GM21528 (cell line): ENCODE measurements around the gene LMOD1.
A peak's percentile ranks its signal among the peaks of the same experiment; 100 is the strongest.
"Not testable (repeated sequence)": the region's sequence is repeated elsewhere in the genome, so short reads cannot be mapped to it uniquely, and the experiment has no call there.

ENCODE experiments used
- ATAC-seq: cut with Tn5 transposase; IDR thresholded peaks from one replicate; pipeline ENCODE4 v1.9.1; 2021; ENCODE audit warnings: mild to moderate bottlenecking, moderate library complexity; ENCODE audit not compliant: unreplicated experiment, low FRiP score

Gene LMOD1

DNA sequence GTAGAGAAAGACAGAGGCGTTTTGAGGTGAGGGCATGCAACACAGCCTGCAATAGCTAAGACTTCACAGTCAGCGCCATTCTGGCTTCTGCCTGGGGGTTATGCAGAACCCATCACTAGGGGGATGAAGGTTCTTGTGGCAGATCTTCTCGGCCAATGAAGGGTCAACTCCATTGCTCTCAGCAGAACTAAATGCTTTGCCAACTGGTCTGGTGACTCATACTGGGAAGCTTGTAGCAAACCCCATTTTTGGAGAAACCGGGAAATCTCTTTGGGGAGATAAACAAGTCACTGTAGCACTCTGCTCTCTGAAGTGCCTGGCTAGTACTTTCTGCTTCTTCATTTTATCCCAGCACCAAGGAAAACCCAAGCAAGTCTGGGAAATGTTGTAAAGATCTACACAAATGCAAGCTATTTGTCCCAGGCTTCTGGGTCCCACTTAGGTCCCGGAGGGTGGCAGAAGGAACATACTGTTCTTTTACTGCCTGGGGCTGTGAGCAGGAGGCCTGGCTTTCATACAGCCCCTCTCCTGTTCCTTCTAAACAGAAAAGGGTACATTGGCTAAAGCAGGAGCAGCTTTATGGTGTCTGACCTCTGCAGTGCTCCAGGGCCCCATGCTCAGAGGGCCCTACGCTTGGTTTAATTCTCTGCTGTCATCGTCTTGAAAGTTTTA, 28.9 kb downstream of the LMOD1 start:
- no peak for ATAC-seq

DNA sequence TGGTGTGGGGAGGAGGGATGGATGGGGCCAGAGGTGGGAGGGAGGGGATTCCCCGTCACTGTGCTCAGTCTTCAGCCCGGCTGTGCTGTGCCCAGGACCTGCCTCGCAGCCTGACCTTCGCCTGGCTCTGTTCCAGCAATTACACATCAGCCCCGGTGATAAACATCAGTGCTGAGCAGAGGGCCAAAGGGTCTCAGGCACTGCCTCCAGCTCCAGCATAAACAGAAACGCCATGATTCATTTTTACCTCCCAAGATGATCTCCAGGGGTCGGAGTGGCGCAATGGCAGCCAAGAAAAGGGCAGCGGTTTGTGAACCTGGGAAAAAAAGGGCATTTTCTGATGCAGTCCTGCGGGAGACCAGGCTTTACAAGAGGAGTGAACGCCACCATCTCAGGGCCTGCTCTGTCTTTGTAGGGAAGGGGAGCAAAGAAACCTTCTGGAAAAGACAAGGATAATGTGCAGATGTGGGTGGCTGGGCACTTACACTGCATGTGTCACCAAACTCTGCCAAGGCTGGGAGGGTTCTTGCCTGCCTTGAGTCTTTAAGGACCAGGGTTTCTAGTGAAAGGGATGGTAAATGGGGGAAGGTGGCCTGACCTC, 29.6 kb downstream of the LMOD1 start:
- no peak for ATAC-seq

DNA sequence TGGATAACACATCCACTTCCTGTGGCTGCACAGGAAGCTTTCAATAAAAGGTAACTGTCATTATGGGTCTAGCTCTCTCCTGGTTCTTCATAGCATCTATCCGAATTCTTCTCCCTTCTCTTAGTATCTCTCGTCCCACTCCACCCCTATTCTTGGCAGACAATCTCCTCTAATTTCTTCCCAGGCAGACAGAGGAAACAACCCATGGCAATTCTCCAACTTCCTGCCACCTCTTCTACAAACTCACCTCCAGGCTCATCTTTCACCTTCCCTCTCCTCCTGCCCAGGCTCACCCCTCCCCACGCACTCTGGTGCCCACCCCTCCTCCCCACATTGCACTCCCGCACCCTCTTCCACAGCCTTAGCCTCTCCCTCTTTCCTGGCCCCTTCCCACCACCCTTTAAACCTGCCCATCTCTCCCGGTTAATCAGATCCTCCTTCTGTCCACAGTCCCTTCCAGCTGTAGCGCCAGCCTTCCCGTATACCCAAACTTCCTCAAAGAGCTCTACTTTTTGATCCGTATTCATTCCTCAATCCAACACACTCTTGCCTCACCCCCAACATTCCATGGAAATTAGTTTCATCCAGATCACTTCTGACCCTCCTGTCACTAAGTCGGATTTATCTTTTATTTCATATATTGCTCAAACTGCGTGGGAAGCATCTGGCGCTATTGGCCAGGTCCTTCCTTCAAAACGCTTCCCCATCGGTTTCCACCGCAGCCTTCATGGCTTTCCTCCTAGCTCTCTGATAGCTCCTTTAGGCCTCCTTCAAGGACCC, 31.7 kb downstream of the LMOD1 start:
- ATAC-seq = no peak

DNA sequence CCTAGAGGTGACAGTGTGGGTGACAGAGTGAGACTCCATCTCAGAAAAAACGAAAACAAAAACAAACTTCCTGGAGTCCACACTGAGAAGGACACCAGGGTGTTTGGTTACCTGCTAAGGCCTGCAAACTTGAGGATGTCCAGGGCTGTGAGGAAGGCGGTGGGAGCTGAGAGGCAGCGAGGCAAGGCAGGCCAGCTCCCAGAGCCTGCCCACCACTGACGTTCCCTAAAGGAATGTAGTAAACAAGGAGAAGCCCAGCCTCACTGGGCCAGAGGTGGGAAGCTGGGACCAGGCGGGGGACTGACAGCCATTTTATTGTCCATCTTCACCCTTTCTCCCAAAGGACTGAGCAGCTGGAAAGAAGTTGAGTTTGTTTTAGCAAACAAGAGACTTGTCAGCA, 33.5 kb downstream of the LMOD1 start:
- ATAC-seq = no peak

DNA sequence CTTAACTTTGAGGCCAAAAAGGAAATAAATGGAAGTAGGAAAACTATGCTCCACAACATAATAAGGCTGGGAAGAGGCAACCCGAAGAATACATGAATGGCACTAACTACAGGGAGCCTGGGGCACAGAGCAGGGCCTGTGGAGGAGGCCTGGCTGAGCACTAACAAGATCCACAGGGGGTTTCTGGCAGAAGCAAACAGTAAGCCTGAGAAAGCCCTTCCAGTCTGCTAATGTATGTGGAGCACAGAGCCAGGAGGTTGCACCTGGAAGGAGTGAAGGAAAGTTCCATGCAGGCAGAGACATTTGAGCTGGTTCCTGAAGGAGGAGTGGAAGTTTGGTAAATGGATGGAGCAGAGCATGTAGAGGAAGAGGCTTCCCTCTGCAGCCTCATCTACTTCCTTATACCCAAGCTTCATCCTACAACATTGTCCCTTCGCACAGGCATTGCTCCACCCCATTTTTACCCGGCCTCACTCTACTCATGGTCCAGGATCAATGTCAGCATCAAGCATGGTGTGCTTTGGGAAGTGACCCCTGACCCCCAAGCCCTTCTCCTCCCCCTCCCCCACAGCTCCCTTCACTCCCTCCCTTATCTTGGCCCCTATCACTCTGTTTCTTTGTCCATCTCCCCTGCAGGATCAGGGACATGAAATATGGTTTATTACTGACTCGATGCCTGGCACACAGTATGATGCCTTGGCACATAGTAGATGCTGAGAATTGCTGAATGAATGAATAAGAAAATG, 34.3 kb downstream of the LMOD1 start:
- no peak for ATAC-seq

DNA sequence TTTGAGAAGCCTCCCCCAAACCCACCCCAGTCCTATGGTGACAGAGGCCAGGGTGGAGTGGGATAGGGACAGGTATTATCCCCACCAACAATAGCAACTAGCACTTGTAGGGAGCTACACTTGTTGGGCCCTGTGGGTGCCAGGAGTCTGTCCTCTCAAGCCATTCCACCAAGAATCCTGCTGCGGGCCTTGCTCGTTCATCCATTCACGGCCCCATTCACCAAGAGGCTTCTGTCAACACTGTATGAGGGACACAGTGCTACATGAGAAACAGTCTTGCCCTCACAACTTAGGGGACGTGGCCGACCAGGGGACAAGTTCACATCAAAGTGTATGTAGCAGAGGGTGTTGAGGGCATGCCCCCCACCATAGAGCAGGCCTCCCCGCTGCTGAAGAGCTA, 38.7 kb downstream of the LMOD1 start:
- no peak for ATAC-seq

DNA sequence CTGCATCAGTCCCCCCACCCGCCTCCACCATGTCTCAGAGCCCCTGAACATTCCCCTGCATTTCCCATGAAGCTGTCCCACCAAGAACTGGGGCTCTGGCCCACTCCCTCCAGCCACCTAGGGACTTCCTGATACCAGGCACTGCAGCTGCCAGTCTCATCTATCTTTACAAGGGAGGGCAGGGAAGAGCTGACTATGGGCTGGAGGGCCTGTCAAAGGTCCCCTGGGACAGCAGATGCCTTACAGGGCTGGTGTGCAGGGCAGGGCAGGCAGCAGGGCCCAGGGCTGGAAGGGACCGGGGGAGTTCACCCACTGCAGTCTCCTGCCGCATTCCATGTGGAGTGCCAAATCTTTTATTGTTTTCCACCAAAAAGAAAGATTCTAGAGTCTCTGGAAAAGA, 40.0 kb downstream of the LMOD1 start:
- ATAC-seq = no peak

DNA sequence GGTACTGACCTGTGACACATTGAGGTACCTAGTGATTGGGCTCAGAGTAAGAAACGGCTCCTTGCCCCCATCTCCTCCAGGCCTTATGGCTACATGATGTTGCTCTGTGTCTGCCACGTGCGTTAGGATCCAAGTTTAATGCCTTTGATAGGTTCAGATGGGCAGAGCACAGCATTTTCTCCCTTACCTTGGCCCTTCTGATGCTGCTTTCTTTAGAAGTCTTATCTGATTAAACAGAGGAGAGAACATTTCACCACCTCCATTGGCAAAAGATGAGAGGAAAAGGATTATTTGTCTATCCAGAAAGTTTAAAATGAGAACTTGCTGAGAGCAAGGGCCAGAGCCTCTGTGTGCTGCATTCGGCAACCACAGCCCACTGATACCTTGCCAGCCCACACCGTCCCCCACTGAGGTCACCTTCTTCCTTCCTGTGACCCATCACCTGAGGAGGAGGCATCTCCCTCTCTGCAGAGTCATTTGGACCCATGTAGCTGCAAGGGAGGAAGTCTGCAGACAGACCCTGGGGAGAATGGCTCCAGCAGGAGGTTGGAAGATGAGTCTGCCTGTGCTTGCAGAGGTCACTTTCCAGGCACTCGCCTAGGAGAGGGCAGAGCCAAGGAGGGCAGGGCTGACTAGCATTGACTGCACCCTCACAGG, 41.0 kb downstream of the LMOD1 start:
- ATAC-seq = no peak

DNA sequence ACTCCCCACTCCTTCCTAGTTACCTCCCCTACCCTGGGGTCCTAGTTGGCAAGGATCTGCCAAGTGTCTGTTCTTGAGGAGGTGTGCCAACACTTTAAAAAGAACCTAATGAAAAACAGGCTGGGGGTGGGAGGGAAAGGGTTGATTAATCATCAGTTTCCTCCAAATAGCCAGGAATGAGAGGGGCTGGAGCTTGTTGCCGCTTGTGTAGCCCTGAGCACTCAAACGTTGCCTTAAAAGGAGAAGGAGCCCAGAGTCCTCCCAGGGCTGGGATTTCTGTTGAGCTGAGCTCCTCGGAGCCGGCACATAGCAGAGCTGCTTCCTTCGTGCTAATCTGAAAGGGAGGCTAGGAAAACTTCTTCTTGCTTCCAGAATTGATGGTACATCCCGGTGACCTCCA, 41.8 kb downstream of the LMOD1 start:
- ATAC-seq = no peak

DNA sequence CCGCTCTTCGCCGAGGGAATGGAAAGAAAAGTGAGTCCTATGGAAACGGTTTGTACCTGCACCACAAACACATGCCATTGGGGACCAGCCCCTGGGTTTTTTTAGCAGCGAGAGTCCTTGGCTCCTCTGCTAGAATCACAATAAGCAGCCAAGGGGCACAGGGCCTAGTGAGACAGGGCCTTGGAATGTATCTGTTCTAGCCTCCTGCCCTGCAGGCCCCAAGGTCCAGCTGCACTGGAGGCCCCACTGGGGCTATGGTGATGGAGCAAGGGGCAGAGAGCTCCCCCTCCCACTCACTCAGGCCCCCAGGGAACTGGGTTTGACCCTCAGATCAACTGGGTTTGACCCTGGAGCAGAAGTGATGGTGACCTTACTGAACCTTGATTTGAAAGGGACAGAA, 43.2 kb downstream of the LMOD1 start:
- ATAC-seq = no peak

DNA sequence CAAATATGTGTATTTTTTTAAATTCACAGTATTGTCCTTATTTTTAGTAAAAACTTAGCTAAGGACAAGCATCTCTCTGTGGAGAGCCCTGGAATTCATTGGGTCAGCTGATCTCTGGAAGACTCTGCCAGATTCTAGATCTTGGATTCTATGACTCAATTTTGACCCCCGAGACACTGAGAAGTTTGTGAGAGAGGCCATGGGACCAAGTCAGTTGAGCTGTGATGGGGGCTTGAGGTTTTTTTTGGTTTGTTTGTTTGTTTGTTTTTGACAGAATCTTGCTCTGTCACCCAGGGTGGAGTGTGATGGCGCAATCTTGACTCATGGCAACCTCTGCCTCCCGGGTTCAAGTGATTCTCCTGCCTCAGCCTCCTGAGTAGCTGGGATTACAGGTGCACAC, 44.1 kb downstream of the LMOD1 start:
- no peak for ATAC-seq

DNA sequence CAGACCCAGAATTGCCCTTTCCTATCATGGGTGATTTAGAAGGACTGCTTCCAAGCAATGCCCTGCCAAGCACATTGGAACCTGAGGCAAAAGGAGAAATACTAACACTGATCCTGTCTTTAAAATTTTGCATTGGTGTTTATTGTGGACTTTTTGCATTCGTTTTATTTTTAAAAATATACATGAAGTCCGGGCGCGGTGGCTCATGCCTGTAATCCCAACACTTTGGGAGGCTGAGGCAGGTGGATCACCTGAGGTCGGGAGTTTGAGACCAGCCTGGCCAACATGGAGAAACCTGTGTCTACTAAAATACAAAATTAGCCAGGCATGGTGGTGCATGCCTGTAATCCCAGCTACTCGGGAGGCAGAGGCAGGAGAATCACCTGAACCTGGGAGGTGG, 45.3 kb downstream of the LMOD1 start:
- not testable (repeated sequence) for ATAC-seq

DNA sequence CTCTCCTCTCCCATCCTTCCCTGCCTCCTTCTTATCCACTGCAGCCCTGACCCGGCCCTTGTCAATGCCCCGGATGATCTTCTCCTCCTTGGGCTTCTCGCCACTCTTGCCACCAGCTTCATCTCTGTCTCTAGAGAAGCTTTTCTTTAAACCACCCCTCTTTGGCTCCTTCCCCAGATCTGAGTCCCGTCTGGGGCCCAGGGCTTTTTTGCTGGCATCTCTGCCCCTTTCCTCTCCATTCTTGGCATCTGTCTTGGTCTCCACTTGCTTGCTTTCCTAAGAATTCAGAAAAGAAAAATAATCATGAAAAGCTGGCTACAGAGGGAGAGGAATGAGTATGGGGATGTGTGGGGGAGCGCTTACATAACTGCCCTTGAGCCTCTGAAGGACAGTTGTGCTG, 45.9 kb downstream of the LMOD1 start:
- no peak for ATAC-seq

DNA sequence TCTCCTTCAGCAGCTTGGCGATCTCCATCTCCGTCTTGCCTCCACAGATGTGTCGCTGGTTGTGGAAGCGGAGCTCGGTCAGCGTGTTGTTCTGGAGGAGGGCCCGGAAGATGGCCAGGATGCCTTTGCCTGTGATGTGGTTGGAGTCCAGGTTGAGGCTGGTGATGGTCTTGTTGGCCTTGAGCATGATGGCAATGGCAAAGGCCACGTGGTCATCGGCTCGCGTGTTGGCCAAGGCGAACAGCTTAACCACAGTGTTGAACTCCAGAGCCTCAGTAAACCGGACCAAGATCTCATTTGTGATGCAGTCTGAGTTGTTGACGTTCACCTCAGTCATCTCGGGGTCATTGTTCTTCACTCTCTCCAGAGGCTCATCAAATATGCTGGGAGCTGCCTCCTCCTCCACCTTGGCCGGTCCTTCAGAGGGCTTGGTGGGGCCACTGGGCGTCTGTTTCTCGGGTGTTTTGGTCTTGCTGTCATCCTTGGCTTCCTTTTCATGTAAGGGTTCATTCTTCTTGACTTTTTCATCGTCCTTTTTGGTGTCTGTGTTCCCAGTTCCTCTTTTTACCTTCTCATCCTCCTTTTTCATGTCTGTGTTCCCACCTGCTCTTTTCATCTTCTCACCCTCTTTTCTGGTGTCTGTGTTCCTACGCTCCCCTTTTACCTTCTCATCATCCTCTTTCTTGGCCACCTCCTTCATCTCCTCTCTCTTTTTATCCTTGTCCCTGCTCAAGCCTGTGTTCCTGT, 46.5 kb downstream of the LMOD1 start:
- no peak for ATAC-seq

DNA sequence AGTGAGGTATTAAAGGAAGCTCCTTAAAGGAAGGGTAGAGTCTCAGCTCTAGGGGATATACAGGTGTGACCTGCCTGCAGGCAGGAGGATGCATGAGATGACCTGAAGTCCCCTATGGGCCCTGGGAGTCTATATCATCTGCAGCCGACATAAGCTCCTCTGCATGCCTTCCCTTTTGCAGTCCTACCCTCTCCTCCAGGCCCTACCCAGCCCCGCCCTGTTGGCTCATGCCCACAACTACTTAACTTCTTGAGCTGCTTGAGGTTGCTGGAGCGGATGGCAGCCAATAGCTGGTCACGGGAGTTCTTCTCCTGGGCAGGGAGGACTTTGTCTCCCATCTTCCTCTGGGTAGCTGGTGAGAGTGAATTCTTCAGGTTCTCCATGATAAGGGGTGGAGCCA, 47.4 kb downstream of the LMOD1 start:
- ATAC-seq = no peak

DNA sequence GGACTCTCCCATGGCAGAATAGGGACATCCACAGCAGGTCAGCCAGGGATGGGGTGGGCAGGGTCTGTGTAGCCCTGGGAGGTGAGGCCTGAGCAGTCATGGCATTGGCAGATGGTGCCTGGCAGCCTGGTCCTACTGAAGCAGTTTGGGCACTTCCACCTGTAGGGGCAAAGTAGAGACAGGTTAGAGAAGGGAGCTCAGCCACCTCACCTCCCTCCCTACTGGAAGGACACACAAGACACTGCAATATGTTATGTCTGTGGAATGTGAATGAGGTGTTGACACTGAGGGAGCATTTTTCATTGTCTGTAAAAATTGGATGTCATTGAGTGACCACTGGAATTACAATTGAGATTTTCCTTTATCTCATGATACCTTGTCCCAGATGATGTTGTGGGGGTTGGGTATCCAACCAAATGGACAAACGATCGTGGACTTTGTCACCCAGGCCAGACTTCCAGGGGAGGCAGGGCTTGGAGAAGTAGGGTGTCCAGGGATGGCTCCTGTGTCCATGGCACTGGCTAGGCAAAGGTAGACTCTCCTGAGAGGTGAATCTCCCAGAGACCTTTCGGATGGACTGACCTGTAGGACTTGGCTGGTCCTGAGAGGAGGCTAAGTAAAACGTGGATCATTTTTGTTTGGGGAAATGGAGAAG, 48.0 kb downstream of the LMOD1 start:
- ATAC-seq = no peak

DNA sequence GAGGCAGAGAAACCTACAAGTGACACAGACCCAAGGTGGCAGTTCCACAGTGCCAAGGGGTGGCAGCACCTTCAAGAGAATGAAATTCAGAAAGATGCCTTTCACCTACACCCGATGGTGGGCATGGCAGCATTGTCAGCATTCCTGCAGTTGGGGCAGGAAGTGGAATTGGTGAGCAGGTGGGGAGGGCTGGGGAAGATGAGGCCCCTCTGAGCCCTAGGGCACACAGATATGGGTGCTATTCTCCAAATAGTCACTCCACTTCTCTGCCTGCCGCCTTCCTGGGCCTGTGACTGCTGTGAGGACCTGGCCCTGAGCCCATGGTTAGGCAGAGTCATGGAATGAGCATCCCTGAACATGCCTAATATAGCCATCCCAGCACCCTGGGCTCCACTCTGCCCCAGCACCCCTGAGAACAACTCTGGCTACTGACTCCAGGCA, 49.4 kb downstream of the LMOD1 start:
- no peak for ATAC-seq

DNA sequence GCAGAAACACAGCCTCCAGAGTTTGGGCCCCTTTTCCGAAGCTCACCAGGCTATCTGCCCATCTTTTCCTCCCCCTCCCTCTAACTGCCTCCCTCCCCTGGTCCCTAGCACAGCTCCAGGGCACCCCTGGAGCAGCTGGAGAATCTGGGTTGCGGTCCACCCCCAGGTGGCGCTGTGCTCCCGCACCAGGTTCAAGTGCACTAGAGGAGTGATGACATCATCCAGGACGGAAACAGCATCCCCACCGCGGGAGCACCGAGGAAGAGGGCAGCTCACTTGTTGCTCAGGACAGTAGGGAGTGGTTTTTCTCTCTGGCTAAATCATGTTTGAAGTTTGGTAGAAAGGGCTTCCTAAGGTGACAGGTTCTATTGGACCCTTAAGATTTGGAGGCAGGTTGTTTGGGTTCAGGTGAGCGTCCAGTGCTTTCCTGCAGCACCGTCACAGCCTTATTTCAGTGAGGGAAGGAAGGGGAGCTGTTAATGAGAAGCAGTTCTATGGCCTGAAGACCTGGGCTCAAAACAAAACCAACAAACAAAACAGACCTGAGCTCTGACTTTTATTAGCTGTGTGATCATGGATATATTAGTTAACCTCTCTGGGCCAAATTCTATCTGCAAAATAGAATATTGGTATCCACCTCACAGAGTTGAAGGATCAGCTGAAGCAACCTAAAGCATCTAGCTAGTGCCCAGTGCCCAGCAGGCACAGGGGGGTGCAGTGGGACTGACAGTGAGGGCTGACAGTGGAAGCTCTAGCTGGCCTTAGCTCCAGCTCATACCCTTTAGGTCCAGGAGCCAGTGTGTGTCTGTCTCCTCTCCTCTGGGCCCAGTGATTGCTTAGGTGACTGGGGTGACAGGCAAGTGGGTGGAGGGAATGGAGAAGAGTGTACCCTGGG, 50.2 kb downstream of the LMOD1 start:
- ATAC-seq = peak; percentile 71
